ENCODE measurements around the gene SMYD3. TPM values are rescaled to one million over a fixed set of nuclear protein-coding genes. Genes with fewer than 3 reads are reported as not detected.
"Not testable (repeated sequence)": the region's sequence is repeated elsewhere in the genome, so short reads cannot be mapped to it uniquely, and the experiment has no call there.

Gene SMYD3
- total RNA-seq, 1 donor from 2014 or later: 46.7 TPM

DNA sequence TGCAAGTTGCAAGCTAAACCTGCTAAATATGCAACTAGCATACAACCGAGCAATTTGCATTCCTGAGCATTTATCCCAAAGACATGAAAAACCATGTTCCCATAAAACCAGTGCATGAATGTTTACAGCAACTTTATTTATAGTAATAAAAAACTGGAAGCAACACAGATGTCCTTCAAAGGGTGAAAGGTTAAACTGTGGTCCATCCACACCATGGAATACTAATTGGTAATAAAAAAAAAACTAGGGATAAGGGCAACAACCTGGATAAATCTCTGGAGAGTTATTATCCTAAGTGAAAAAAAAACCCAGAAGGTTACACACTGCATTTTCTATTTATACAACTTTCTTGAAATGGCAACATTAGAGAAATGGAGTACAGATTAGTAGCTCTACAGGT lies 474.1 kb downstream of the SMYD3 start:
- no peak for DNase-seq (ENCODE audit: low spot score)

DNA sequence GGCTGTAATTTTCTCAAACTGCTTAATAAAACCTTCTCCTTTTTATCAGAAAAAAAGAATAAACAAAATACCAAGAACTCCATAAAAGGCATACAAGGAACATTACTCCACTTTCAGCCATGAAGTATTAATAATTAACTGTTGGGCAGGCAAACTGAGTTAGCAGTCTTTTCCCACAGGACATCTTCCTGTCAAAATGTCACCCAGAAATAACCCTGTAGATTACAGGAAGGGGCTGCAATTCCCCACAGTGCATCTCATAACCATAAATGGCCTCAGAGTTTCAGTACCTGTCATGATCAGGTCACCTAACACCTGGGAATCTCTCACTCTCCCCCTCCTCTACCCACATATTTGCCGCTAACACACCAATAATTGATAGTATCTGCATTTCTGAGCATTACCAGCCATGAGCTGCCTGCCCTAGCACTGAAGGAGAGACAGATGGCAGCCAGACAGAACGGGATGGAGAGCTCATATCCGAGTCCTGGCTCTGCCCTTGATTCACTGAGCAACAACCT lies 475.0 kb downstream of the SMYD3 start:
- DNase-seq (ENCODE audit: low spot score): no peak

DNA sequence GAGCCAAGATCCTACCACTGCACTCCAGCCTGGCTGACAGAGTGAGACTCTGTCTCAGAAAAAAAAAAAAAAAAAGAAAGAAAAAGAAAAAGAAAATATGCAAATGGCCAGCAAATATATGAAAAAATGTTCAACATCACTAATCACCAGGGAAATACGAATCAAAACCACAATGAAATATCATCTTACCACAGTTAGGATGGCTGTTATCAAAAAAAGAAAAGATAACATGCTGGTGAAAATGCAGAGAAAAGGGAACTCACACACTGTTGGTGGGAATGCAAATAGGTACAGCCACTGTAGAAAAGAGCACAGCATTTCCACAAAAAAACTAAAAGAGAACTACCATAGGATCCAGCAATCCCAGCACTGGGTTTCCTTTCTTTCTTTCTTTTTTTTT lies 477.5 kb downstream of the SMYD3 start:
- DNase-seq (ENCODE audit: low spot score): no peak

DNA sequence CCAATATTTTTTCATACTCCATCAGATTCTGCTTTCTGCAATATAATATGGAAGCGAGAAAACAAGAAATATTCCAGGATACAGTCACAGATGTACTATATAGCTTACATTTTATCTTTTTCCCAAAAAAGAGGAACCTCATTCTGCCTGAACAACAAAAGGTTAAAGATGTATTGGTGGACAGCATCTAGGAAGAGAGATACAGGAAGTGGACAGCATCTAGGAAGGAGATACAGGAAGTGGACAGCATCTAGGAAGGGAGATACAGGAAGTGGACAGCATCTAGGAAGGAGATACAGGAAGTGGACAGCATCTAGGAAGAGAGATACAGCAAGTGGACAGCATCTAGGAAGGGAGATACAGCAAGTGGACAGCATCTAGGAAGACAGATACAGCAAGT lies 483.0 kb downstream of the SMYD3 start:
- DNase-seq (ENCODE audit: low spot score): not testable (repeated sequence)

DNA sequence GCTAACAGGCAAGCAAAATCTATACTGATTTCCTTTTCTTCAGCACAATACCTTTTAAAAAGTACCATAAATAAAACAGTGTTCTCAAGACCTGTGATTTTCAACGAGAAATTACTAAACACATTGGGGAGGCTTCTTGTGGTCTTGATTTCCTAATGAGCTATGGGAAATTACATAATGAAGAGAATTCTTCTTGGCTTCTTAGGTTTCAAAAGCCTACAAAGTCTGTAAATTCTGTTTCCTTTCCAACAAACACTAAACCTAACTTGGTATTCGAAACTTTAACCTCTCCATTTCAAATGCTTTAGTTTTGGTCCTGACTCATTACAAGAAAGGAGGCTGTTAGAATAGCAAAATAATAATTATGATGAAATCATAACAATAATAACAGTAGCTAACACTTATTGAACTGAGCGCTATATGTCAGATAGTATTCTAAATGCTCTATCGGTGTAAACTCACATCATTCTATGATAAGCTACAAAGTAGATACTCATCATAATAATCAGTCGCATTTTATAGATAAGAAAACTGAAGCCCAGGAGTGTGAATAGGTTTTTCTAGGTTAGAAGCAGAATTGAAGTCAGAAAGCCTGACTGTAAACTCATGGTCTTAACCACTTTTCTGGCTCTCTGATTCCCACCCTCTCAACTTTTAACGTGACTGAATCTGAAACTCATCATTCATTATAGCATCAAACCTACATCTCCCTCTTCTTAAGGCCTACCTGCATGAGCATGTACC lies 486.7 kb downstream of the SMYD3 start:
- no peak for DNase-seq (ENCODE audit: low spot score)

DNA sequence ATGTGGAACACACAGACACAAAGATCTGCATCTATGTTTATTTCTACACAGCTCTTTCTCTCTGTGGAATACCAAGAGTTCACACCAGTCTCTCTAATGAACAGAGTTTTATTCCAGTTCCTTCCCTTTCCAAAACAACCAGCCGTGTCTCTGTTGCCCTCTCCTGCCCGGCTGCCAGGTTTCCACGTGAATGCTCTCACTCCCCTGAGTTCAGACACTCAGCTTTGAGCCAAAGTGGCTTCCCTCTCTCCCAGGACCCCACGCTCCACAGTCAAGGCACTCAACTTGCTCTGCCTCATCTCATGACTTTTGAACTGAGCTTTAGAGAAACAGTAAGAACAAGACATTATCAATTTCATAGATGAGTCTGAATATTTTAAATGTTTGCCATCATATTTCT lies 488.9 kb downstream of the SMYD3 start:
- DNase-seq (ENCODE audit: low spot score): no peak

DNA sequence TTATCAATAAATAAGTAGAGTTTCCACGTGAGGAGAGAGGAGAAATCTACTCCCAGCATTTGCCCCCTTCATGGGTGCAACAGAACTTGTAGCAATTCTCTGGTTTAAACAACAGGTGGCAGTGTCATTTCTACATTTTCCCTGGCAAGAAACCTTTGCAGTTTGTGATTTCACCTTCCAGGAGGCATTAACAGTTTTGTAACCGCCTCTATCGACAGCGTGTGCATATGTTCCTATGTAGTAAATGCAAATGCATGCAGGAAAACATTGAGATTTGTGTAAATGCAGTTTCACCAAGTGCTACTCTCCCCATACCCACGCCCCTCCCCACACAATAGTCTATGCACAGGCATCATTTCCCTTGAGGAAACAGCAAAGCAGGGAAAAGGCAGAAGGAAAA lies 494.7 kb downstream of the SMYD3 start:
- DNase-seq (ENCODE audit: low spot score): no peak

DNA sequence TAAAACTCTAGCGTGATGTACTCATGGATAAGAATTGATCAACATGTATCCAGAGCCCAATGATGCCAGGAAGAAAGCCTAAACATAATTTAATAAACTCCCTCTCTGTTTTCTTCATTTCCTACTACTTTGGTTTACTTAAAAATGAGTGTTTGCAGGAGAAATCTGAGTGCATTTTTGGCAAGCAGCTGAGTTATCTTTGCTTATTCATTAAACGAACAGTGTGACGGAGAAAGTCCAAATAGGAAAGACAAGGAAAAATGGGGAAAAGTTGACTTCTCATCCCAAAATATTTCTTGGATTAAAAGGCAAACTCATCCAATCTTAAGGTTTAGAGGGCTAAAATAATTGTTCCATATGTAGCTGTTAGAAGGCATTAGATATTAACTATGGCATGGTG lies 496.7 kb downstream of the SMYD3 start:
- no peak for DNase-seq (ENCODE audit: low spot score)

DNA sequence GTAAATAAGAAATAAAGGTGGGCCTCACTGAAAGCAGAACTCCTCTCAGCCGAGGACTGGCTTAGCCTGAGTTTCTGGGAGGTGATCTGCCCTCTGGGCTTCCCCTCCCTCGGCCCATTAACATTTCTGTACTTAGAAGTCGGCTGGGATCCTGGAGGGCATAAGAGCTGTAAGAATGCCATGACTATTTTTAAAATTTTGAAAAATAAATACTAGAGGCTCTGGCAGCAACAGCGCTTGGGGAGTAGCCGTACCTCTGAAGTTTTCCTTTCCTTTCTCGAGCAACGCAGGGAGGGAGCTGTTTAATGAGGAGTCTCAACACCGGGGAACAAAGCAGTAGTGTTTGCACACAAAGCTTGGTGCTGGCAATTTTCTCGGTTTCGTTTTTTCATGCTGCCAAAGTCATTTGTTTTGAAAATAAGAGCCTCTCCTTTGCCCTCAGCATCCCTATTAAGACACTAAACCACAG lies 498.7 kb downstream of the SMYD3 start:
- DNase-seq (ENCODE audit: low spot score): no peak

DNA sequence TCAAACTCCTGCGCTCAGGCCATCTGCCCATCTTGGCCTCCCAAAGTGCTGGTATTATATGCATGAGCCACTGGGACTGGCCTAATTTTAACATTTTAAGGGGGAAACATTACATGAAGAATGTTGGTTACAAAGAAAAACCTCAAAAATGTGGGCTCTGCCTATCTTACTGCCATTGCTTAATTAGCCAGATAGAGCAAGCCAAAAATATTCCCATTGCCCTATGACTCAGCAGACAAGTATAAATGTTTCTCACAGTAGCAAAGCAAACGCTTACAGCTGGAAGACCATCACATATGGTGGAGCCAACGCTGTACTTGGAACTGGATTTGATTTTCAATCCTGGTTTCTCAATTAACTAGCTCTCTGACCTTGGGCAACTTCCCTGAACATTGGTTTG lies 502.0 kb downstream of the SMYD3 start:
- DNase-seq (ENCODE audit: low spot score): peak; percentile 38

DNA sequence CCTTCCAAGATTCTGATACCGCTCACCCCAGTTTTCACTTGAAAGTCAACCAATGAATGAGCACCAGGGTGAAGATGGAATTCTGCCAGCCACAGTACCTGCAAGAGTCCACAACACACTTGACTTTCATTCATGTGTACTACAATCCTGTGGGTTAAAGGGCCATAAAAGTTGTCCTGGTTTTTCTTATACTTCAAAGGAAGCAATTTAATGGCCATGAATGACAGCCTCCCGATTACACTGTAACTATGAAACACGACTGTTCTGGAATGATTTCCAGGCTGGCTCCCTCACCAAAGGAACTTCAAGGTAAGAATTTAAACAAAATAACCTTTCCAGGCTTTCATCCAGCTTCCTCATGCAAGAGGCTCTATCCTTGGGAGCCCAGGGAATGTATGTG lies 502.8 kb downstream of the SMYD3 start:
- no peak for DNase-seq (ENCODE audit: low spot score)

DNA sequence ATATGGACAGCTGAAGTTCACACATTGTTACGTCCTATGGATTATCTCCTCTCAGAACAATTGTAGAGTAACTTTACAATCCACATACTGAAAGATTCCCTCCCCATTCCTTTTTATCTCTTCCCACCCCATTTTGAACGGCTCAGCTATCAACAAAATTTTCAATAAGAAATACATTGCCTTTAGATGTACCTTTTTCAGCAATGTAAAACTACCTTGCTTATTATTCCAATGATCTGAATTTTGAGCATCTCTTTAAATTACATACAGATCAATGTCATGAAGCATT lies 503.7 kb downstream of the SMYD3 start:
- no peak for DNase-seq (ENCODE audit: low spot score)

DNA sequence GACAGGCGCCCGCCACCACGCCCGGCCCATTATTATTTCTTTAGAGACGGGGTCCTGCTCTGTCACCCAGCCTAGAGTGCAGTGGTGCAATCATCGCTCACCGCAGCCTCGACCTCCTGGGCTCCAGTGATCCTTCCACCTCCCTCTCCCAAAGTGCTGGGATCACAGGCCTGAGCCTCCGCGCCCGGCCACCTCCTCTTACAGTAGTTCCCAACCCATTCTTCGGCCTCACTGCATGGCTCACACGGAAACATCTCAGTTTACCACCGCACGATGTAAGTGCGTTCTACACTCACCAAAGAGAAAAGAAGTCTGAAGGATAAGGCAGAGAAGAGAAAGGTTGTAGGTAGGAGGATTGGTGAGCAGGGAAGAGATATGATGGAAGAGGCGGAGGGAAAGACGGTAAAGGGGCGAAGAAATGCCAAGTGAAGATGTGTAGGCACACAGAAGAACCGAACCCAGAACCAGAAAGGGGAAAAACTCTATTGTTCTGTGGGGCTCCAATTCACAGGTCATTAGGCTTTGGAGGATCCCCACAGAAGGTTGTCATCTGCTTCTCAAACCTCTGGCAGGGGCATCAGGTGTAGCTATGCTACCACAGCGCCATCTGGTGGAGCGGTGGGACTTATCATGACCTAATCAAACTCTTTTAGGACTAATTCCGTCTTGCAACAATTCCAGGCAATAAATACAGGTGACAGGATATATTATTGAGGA lies 504.2 kb downstream of the SMYD3 start:
- DNase-seq (ENCODE audit: low spot score): peak; percentile 88

DNA sequence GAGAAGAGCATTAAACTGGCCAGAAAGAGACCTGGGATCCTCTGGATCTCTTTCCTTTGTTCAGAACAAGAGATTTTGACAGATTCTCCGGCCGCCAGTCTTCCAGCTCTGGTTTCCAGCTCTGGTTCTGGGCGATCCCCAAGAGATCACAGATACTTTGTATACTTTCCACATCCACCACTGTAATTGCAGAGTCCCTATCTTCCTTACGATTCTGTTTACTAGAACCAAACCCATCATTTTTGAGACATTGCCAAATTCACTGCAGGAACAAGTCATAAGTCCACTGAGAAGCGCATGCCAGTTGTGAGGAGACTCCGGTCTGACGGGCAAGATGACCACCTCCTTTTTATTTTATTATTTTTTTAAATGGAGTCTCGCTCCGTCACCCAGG lies 505.2 kb downstream of the SMYD3 start:
- no peak for DNase-seq (ENCODE audit: low spot score)

DNA sequence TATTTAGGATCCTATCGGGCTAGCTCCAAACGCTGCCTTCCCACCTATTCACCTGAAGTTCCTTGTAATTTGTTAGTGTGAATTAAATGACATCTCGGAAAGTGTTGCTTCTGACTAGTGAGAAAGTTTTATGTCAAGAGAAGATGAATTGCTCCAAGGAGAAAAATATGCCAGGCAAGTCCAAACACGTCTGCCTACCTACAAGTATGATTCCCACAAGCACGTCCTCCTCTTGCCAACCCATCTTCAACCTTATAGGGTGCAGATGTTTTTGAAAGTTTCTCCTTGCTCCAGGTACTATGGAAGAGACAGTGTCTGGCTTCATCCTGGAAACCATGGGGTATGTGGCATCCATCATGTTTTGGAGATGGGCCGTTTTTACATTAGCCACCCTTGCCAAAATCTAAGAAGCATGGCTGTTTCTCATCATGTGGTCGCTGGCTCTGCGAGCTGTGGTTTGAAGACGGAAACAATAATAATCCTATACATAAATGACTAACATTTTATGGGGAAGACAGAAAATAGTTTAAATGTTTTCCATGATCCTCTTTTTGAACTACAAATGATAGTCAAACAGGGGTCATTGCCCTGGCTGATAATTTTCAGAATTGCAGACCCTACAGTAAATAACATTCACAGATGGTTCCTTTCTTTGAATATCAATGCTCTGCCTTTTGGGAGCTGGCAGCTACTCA lies 505.8 kb downstream of the SMYD3 start:
- peak; percentile 82 for DNase-seq (ENCODE audit: low spot score)

DNA sequence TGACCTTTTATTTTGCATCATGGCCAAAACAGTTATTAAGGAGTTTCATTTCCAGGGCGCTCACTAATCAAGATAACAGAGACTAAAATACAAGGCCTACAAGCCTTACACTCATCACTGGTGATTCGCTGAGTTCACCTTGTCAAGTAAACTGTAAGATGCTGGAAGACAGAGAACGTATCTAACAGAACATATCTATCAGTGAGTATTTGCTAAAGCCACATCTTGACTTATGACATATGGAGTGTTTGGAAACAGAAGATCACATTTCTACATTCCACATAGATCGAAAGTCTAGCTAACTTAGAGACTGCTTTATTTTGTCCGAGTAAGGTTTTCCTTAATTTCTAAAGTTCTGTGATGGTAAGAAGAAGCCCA lies 506.5 kb downstream of the SMYD3 start:
- DNase-seq (ENCODE audit: low spot score): no peak

DNA sequence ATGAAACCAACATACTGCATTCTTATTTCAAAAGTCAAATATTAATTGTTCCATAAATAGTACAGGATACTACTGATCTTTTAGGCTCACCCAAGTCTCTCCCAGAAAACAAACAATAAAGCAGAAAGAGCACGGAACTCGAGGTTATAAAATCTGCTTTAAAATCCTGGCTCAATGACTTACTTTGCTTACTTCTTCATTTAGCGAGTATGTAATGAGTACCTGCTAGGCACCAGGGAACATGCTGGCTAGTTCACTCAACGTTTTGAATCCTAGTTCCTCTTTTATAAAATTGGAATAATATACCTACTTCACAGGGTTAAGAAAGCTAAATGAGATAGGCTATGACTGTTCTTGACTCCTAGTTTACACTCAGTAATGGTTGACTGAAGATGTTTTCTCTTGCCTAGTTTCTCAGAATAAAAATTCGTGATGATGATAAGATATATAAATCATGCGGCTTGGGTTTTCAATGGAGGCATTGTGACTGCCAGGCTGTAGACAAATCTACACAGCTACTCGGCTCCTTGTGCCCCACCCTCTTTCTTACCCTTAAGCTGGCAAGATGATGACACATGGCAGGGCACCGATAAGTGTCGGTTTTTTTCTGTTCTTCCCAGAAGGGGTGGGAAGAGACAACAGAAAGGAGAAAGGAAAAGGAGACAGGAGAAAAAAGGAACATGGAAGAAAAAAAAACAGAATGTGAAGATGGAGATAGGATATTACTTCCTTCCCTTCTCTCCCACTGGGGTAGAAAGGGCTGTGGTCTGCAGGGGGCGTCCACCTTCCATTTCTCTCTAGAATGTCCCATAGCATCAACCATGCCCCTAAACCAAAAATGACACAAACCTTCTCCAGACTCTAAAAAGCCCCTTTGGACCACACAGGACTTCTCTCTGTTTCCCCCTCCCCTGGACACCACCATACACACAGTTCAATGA lies 507.1 kb downstream of the SMYD3 start:
- DNase-seq (ENCODE audit: low spot score): no peak

DNA sequence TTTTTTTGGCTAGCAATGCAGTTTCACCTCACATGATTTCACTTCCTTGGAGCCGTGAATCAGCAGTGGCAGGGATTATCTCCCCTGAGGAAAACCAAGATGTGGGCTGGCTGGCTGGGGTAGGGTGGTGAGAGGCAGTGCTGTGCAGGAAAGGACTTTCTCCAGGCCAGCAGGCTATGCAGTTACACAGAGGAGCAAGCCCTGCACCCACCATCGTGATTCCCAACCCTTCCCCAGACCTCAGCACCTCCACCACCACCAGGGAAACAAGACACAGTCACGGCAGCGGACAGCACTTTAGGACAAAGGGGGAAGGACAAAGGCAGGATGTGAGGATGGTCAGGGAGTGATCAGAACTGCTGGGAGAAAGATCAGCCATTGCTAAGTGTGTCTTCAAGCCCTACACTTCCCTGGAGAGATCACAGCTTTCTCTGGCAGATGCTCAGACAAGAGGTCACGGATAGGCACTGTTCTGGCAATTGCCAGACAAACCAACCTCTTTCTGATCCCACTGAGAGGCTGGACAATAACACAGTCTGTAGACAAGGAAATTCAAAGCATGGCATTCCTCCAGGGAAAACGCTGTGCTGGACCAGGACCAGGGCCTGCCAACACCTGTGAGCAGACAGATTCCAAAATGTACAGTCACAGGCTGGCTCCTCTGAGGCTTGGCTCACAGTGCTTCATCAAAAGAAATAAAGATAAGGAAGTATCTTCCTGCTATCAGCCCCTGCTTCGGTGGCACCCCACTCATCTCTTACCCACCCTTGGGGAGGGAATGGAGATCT lies 509.4 kb downstream of the SMYD3 start:
- DNase-seq (ENCODE audit: low spot score): no peak

DNA sequence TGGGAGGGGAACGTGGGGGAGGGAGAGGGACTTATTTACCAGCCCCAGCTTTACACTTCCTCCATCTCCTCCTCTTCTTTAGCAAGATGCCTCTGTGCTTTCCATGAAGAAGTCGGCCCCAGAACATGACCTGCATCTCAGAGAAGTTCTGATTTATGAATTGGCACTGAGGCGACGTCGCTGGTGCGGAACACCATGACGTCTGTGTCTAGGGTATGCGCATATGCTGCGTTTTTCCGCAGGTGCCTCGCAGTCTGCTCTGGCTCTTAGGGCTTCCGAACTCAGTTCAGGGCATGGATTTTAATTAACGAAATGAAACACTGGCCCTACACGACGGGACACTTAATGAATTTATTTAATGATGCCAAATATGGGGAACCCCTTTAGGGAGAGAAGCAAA lies 510.3 kb downstream of the SMYD3 start:
- DNase-seq (ENCODE audit: low spot score): no peak

DNA sequence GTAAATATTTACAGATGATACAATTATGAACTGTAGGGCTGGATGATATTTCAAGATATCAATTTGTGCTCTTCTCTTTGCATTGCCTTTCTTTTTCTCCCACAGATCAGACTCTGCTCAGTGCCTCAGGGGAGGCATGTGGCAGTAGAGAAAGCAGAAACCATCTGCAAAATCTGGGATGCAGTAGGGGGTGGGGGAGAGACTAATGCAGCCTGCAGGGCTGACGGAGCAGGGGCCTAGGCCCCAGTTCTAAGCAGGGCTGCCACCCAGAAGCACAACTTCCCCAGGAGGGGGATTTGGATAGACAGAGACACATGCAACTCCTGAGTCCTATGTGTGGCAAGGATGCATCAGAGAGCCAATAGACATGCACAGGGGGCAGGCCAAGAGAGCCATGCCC lies 511.6 kb downstream of the SMYD3 start:
- DNase-seq (ENCODE audit: low spot score): no peak

DNA sequence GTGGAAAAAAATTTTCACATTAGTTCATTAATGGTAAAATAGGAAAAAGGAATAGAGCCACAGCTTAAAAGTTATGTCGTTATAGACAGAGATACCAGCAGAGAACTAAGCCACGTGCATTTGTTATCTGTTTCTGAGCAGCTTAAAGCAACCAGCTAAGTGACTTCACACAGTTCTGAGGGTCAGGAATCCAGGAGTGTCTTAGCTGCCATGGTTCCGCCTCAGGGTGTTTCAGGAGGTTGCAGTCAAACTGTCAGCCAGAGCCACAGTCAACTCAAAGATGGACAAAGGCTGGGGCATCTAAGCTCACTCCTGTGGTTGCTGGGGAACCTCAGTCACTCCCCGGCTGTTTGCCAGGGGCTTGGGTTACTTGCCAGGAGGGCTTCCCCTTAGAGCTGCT lies 515.8 kb downstream of the SMYD3 start:
- no peak for DNase-seq (ENCODE audit: low spot score)
